K562 (cell line): Measurements from ENCODE around the gene DEK. TPM values are rescaled to one million over a fixed set of nuclear protein-coding genes. Genes with fewer than 3 reads are reported as not detected.

Experiments
- CEBPB ChIP-seq: fragments of 450-650 bp; IDR thresholded peaks from 2 replicates; pipeline ENCODE4 v1.6.1; 2016; ENCODE audit warnings: missing genetic modification characterization, missing compliant biosample characterization
- CHAMP1 ChIP-seq: fragments of 450-650 bp; IDR thresholded peaks from 2 replicates; pipeline ENCODE4 v1.6.1; 2016; ENCODE audit warnings: mild to moderate bottlenecking
- EP300 ChIP-seq: IDR thresholded peaks from 2 replicates; pipeline ENCODE4 v1.6.1; 2012; ENCODE audit warnings: low read length, improper control_type of control experiment
- ESRRA ChIP-seq: fragments of 450-650 bp; IDR thresholded peaks from 2 replicates; pipeline ENCODE4 v1.6.1; 2014; ENCODE audit warnings: low read depth, mild to moderate bottlenecking, moderate library complexity, borderline replicate concordance
- ETV6 ChIP-seq, 3 experiments: fragments of 150-350 bp in 1 of 3; sonication (generic) in 1 of 3; formaldehyde crosslinking in 1 of 3; IDR thresholded peaks; 2 replicates each; pipeline versions ENCODE4 v1.6.1 to v1.8.0; 2014 to 2022; ENCODE audit warnings: borderline replicate concordance in 2 of 3, low read depth in 2 of 3, antibody characterized with exemption in 1 of 3, low read length in 1 of 3, mild to moderate bottlenecking in 1 of 3, missing genetic modification reagents in 1 of 3
- FOSL1 ChIP-seq: fragments of 200-800 bp; sonication (Bioruptor generic); conservative IDR thresholded peaks from 2 replicates; pipeline ENCODE4 v1.6.1; 2016; ENCODE audit warnings: missing genetic modification characterization, missing compliant biosample characterization
- GABPA ChIP-seq: fragments of 200-800 bp; sonication (Bioruptor generic); conservative IDR thresholded peaks from 2 replicates; pipeline ENCODE4 v1.6.1; 2016; ENCODE audit warnings: low read depth, missing genetic modification characterization, missing compliant biosample characterization
- GTF2E2 ChIP-seq: fragments of 200-800 bp; sonication (Bioruptor generic); IDR thresholded peaks from 2 replicates; pipeline ENCODE4 v1.6.1; 2016; ENCODE audit warnings: missing genetic modification characterization, missing compliant biosample characterization
- HES1 ChIP-seq: fragments of 450-650 bp; IDR thresholded peaks from 2 replicates; pipeline ENCODE4 v1.6.1; 2016; ENCODE audit warnings: low read depth, mild to moderate bottlenecking, moderate library complexity
- KLF10 ChIP-seq: fragments of 250-450 bp; sonication (Bioruptor Pico); IDR thresholded peaks from 2 replicates; pipeline ENCODE4 v1.6.1; 2021; ENCODE audit warnings: matching md5 sums
- LCOR ChIP-seq: sonication (generic); formaldehyde crosslinking; IDR thresholded peaks from 2 replicates; pipeline ENCODE4 v1.8.0; 2022; ENCODE audit warnings: mild to moderate bottlenecking, missing genetic modification reagents
- MIER1 ChIP-seq: fragments of 450-650 bp; IDR thresholded peaks from 2 replicates; pipeline ENCODE4 v1.6.1; 2016; ENCODE audit warnings: antibody characterized with exemption, mild to moderate bottlenecking, low read depth
- NFE2L1 ChIP-seq: fragments of 450-650 bp; IDR thresholded peaks from 2 replicates; pipeline ENCODE4 v1.6.1; 2016; ENCODE audit warnings: missing genetic modification characterization, low read depth, mild to moderate bottlenecking, missing compliant biosample characterization, moderate library complexity, borderline replicate concordance
- PPARD ChIP-seq: fragments of 250-450 bp; sonication (Bioruptor Pico); IDR thresholded peaks from 2 replicates; pipeline ENCODE4 v1.8.0; 2022; ENCODE audit warnings: inconsistent platforms, mild to moderate bottlenecking, moderate library complexity
- RAD51 ChIP-seq: fragments of 450-650 bp; IDR thresholded peaks from 2 replicates; pipeline ENCODE4 v1.7.1; 2016; ENCODE audit warnings: low read depth, mild to moderate bottlenecking, borderline replicate concordance
- RBM22 ChIP-seq: fragments of 200-400 bp; formaldehyde crosslinking; IDR thresholded peaks from 2 replicates; pipeline ENCODE4 v1.6.1; 2018; ENCODE audit warnings: low read length, low read depth; ENCODE audit not compliant: poor library complexity, severe bottlenecking
- RCOR1 ChIP-seq, 2 experiments: IDR thresholded peaks; 2 replicates each; pipeline ENCODE4 v1.6.1; 2012; ENCODE audit warnings: low read depth in 2 of 2, low read length in 2 of 2, borderline replicate concordance in 1 of 2, improper control_type of control experiment in 1 of 2
- SIN3A ChIP-seq, 2 experiments: fragments of 150-350 bp in 1 of 2; IDR thresholded peaks; 2 replicates each; pipeline ENCODE4 v1.6.1; 2011 to 2016; ENCODE audit warnings: borderline replicate concordance in 2 of 2, low read depth in 2 of 2, low read length in 2 of 2, mild to moderate bottlenecking in 2 of 2, moderate library complexity in 2 of 2; ENCODE audit not compliant: control insufficient read depth in 1 of 2
- SOX6 ChIP-seq: fragments of 450-650 bp; IDR thresholded peaks from 2 replicates; pipeline ENCODE4 v1.6.1; 2014; ENCODE audit warnings: mild to moderate bottlenecking
- TAF1 ChIP-seq: IDR thresholded peaks from 2 replicates; pipeline ENCODE4 v1.6.1; 2011; ENCODE audit warnings: mild to moderate bottlenecking, low read length, moderate library complexity; ENCODE audit not compliant: insufficient read depth, control insufficient read depth, severe bottlenecking; ENCODE audit errors: extremely low read depth
- TCF7 ChIP-seq: sonication (generic); IDR thresholded peaks from 2 replicates; pipeline ENCODE4 v1.6.1; 2016; ENCODE audit warnings: antibody characterized with exemption, borderline replicate concordance
- TCF7L2 ChIP-seq: fragments of 150-350 bp; IDR thresholded peaks from 2 replicates; pipeline ENCODE4 v1.6.1; 2016; ENCODE audit warnings: low read depth, mild to moderate bottlenecking, low read length, moderate library complexity
- TFAM ChIP-seq: fragments of 250-450 bp; sonication (Bioruptor Pico); conservative IDR thresholded peaks from 2 replicates; pipeline ENCODE4 v1.5.0; 2021; ENCODE audit warnings: mild to moderate bottlenecking, moderate library complexity
- ZEB2 ChIP-seq: fragments of 450-650 bp; IDR thresholded peaks from 2 replicates; pipeline ENCODE4 v1.6.1; 2016
- ZNF140 ChIP-seq: fragments of 250-450 bp; sonication (Bioruptor Pico); IDR thresholded peaks from 2 replicates; pipeline ENCODE4 v1.8.0; 2021; ENCODE audit warnings: moderate library complexity, mild to moderate bottlenecking, inconsistent platforms
- ZNF143 ChIP-seq: sonication (generic); formaldehyde crosslinking; IDR thresholded peaks from 2 replicates; pipeline ENCODE4 v1.9.0; 2022; ENCODE audit warnings: mild to moderate bottlenecking, missing genetic modification reagents
- ZNF232 ChIP-seq: sonication (generic); formaldehyde crosslinking; IDR thresholded peaks from 2 replicates; pipeline ENCODE4 v1.8.0; 2022; ENCODE audit warnings: mild to moderate bottlenecking, missing genetic modification reagents
- ZNF444 ChIP-seq: fragments of 250-450 bp; sonication (Bioruptor Pico); IDR thresholded peaks from 2 replicates; pipeline ENCODE4 v1.4.0; 2020; ENCODE audit warnings: mild to moderate bottlenecking, moderate library complexity
- polyA plus RNA-seq, 8 experiments: library from polyadenylated mRNA; depleted of rRNA in 4 of 8; stranded (reverse) in 5 of 8; unstranded in 3 of 8; fragments of >200 nt; fragmentation: Nextera tagmentation in 2 of 8; fragmentation: Illumina TruSeq in 1 of 8; extraction: Ambion mirVana in 2 of 8; extraction: Trizol in 1 of 8; gene quantifications; 2 replicates each; pipeline versions ENCODE4 v1.2.1 to v1.2.3, GENCODE V29; 2011 to 2014; ENCODE audit warnings: inconsistent platforms in 1 of 8, missing spikeins in 1 of 8
- total RNA-seq, 7 experiments: library from RNA; depleted of rRNA in 6 of 7; stranded (reverse); fragments of >200 nt in 6 of 7; fragmentation: Illumina TruSeq in 2 of 7; extraction: Trizol in 2 of 7; gene quantifications; 2 replicates each; pipeline versions ENCODE4 v1.2.1 to v1.2.3, GENCODE V29; 2011 to 2021; ENCODE audit warnings: low replicate concordance in 1 of 7

The DEK gene
- total and polyA plus RNA-seq, 9 of the 15 experiments (the other 6 are each of a cell fraction or from before 2014, with no cell fraction given) = 82.3 to 338 (median 184) TPM

GRCh38 chr6:18269253-18269652, 4.9 kb upstream of the DEK start (continued):
- TF ChIP-seq ZNF143 (no peak), TAF1 (no peak), ESRRA (peak; percentile 82; the same call in 1 of the 2 replicates), LCOR (CRISPR knock-in tag) (peak; percentile 44; the same call in 1 of the 2 replicates), SOX6 (peak; percentile 71), TFAM (CRISPR knock-in tag) (no peak), KLF10 (CRISPR knock-in tag) (no peak), SIN3A (IDR thresholded peaks at IDR 0.05; ENCODE audit: borderline replicate concordance in 2 of 2, control insufficient read depth in 1 of 2, low read depth in 2 of 2, low read length in 2 of 2) (no peak), RAD51 (0 out of 2 replicates have a peak, but pooled peaks have one; percentile 27), CHAMP1 (no peak), RCOR1 (IDR thresholded peaks at IDR 0.05; ENCODE audit: borderline replicate concordance in 1 of 2, low read depth in 2 of 2, low read length in 2 of 2) (peak in 1 of 2 experiments; percentile 70; a peak in 2 of 4 replicates), FOSL1 (tag) (peak; percentile 59), ZNF140 (CRISPR knock-in tag) (no peak), MIER1 (no peak), GABPA (tag) (peak; percentile 70), GTF2E2 (tag) (no peak), HES1 (peak; percentile 66; the same call in 1 of the 2 replicates), PPARD (CRISPR knock-in tag) (no peak), ZNF232 (no peak), CEBPB (no peak), NFE2L1 (tag) (no peak), ETV6 (IDR thresholded peaks at IDR 0.05; ENCODE audit: borderline replicate concordance in 1 of 2, low read depth in 2 of 2, low read length in 1 of 2) (peak in 1 of 2 experiments; percentile 73; a peak in 1 of 4 replicates), ETV6 (CRISPR knock-in tag; IDR thresholded peaks at IDR 0.05; ENCODE audit: borderline replicate concordance) (no peak), TCF7L2 (peak; percentile 79), ZEB2 (peak; percentile 60; the same call in 1 of the 2 replicates), ZNF444 (CRISPR knock-in tag) (no peak), TCF7 (peak; percentile 98), RBM22 (no peak), EP300 (peak; percentile 55)
